ENCODE data around the gene CLSTN2. TPM values are rescaled to one million over a fixed set of nuclear protein-coding genes. Genes with fewer than 3 reads are reported as not detected.

CLSTN2 gene
- total RNA-seq, 2 donors from 2014 or later, result 3.5 to 60.3 TPM

DNA sequence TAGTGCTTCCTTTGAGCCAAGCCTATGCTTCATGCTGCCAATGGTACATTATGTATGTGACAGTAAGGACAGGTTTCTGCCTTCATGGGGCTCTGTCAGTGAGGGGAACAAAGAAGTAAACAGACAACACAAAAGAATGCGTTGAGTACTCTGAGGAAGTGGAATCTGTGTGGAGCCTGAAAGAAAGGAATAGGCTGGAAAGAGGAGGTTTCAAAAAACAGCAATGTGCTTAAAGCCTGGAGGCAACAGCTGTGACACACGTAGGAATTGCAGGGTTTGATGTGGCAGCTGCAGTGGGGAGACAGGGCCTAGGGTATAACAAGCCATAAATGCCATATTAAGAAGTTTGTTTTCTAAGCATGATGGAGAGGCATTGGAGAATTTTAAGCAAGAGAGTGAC, 316.7 kb downstream of the CLSTN2 start:
- no peaks in the 10 kb centered on the region for H3K4me1 ChIP-seq (replicated peaks)
- no peaks in the 10 kb centered on the region for H3K9me3 ChIP-seq
- 35% methylated on average over 2 of the region's 2 CpGs for WGBS
- H3K27ac ChIP-seq, result no peak overlapping the region
- TF ChIP-seq POLR2A (IDR thresholded peaks at IDR 0.05) (no peak), POLR2AphosphoS5 (IDR thresholded peaks at IDR 0.05) (no peak)
- TF ChIP-seq, protein P1, sequence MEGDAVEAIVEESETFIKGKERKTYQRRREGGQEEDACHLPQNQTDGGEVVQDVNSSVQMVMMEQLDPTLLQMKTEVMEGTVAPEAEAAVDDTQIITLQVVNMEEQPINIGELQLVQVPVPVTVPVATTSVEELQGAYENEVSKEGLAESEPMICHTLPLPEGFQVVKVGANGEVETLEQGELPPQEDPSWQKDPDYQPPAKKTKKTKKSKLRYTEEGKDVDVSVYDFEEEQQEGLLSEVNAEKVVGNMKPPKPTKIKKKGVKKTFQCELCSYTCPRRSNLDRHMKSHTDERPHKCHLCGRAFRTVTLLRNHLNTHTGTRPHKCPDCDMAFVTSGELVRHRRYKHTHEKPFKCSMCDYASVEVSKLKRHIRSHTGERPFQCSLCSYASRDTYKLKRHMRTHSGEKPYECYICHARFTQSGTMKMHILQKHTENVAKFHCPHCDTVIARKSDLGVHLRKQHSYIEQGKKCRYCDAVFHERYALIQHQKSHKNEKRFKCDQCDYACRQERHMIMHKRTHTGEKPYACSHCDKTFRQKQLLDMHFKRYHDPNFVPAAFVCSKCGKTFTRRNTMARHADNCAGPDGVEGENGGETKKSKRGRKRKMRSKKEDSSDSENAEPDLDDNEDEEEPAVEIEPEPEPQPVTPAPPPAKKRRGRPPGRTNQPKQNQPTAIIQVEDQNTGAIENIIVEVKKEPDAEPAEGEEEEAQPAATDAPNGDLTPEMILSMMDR (IDR thresholded peaks at IDR 0.05), result no peak
- H3K4me3 ChIP-seq, result no peak overlapping the region
- no peak for DNase-seq (ENCODE audit: low spot score)
- H3K36me3 ChIP-seq, result no peaks in the 10 kb centered on the region
- no peaks in the 10 kb centered on the region for H3K27me3 ChIP-seq (replicated peaks; ENCODE audit: insufficient read depth)
- intact Hi-C loops (cut with DNase I), result no loop called here

DNA sequence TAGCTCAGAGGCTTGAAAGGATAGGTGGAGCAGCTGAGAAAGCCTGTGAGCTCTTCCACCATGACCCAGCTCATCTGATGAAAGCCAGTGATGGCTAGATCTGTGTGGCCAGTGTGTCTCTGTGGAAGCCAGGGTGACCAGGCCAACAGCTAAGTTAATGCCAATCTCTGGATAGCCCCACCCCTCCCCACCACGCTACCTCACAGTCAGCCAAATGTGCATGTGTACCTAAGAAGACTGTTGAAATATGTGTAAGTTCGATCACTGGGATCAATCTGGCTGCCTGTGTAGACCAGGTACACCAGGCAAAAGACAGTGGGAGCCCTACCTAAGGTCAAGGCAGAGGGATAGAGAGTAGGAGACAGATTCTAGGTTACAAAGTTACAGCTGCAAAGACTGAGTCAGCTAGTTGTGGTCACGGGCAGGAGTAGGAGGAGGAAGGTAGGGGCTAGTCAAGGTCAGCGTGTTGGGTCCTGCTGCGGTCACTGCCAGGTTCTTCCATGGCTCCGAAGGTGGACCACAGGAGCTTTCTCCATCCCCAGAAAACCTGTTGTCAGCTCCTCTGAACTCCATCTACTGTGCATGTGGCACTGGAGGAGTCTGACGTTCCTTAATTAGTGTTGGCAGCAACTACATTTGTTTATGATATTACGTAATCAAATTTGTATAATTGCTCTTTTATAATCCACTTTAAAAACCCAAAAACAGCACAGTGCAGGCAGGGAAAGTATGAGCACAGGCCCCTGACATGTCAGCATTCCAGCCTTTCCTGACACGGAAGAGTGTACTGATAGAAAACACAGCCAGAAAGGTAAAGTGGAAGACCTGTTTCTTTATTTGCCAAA, 318.0 kb downstream of the CLSTN2 start:
- H3K4me1 ChIP-seq (replicated peaks), result no peaks in the 10 kb centered on the region
- WGBS, result 89% methylated on average over 9 of the region's 9 CpGs
- H3K4me3 ChIP-seq, result no peak overlapping the region
- no peak for TF ChIP-seq POLR2AphosphoS5 (IDR thresholded peaks at IDR 0.05)
- no peak for TF ChIP-seq POLR2A (IDR thresholded peaks at IDR 0.05)
- TF ChIP-seq, protein P1 (IDR thresholded peaks at IDR 0.05), result no peak
- intact Hi-C loops (cut with DNase I), result no loop called here
- H3K9me3 ChIP-seq, result no peaks in the 10 kb centered on the region
- no peak overlapping the region for H3K27ac ChIP-seq
- H3K27me3 ChIP-seq (replicated peaks; ENCODE audit: insufficient read depth), result no peaks in the 10 kb centered on the region
- DNase-seq (ENCODE audit: low spot score), result no peak
- H3K36me3 ChIP-seq, result no peaks in the 10 kb centered on the region

DNA sequence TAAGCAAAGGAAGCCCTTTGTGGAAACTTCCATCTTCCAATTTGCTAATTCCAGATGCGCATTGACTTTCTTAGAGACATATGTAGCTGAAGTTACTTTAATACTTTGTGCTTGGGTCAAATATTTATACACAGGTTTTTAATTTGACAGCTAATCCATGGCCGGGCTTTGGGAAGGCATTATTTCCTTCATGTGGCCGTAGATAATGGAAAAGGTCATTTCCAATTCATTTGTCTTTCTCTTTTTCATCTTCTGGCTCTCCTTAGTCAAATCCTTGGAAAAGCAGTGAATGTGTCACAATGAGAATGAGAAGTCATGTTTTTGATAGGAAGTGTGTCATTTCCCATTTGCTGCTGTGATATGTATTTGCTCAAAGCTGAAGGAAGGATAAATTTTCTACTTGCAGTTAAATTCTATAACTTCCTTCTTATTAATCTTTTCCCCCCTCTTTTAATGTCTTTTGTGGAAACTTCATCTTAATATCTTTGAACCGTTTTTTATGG, 323.3 kb downstream of the CLSTN2 start:
- intact Hi-C loops (cut with DNase I), result no loop called here
- H3K9me3 ChIP-seq, result no peaks in the 10 kb centered on the region
- 69% methylated on average over 4 of the region's 4 CpGs for WGBS
- no peaks in the 10 kb centered on the region for H3K4me1 ChIP-seq (replicated peaks)
- H3K27ac ChIP-seq, result no peak overlapping the region
- TF ChIP-seq POLR2AphosphoS5 (IDR thresholded peaks at IDR 0.05) (no peak), POLR2A (IDR thresholded peaks at IDR 0.05) (no peak)
- TF ChIP-seq, protein P1 (IDR thresholded peaks at IDR 0.05), result no peak
- DNase-seq (ENCODE audit: low spot score), result no peak
- no peaks in the 10 kb centered on the region for H3K36me3 ChIP-seq
- H3K27me3 ChIP-seq (replicated peaks; ENCODE audit: insufficient read depth), result no peaks in the 10 kb centered on the region
- no peak overlapping the region for H3K4me3 ChIP-seq

DNA sequence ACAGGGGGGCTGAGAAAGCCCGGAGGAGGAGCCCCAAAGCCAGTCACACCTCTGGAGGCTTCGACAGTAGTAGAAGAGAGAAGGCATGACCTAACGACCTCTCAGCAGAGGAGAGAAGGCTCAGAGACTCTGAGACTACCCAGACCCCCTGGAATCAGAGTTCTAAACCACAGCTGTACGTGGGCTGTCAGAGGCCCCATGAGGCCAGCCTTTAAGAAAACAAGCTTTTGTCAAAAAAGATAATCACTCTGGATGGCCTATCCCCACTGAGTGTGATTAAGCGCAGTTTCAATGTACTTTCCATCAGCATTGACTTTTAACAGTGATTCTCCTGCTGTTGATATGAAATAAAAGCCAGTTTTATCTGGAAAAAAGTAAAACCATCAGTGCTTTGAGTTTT, 330.3 kb downstream of the CLSTN2 start:
- H3K9me3 ChIP-seq, result no peaks in the 10 kb centered on the region
- TF ChIP-seq POLR2A (IDR thresholded peaks at IDR 0.05) (no peak), POLR2AphosphoS5 (IDR thresholded peaks at IDR 0.05) (no peak)
- TF ChIP-seq, protein P1 (IDR thresholded peaks at IDR 0.05), result no peak
- H3K36me3 ChIP-seq, result no peaks in the 10 kb centered on the region
- H3K4me3 ChIP-seq, result no peak overlapping the region
- DNase-seq (ENCODE audit: low spot score), result no peak
- no peaks in the 10 kb centered on the region for H3K4me1 ChIP-seq (replicated peaks)
- H3K27ac ChIP-seq, result no peak overlapping the region
- no peaks in the 10 kb centered on the region for H3K27me3 ChIP-seq (replicated peaks; ENCODE audit: insufficient read depth)
- WGBS, result 88% methylated on average over 5 of the region's 5 CpGs
- intact Hi-C loops (cut with DNase I), result no loop called here

DNA sequence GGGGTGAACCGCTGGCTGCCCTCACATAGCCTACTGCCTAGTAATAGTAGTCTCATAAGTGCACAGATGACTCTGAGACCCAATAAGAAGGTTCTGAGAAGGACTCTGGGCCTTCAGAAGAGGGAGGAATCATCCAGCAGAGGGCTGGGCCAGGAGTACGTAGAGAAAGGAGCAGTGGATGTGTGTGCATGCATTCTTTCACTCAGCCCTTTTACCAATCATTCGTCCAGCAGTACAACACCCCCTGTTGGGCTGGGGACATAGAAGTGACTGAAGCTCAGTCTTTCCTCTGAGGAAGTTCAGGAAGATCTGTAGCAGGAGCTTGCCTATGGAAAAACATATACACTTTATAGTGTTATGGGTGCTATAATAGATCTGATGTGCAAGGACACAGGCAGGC, 333.1 kb downstream of the CLSTN2 start:
- DNase-seq (ENCODE audit: low spot score), result no peak
- 84% methylated on average over 3 of the region's 3 CpGs for WGBS
- Histone ChIP-seq H3K9me3 (no peaks in the 10 kb centered on the region), H3K36me3 (no peaks in the 10 kb centered on the region), H3K27ac (no peak overlapping the region), H3K4me1 (replicated peaks) (no peaks in the 10 kb centered on the region), H3K27me3 (replicated peaks; ENCODE audit: insufficient read depth) (no peaks in the 10 kb centered on the region), H3K4me3 (no peak overlapping the region)
- intact Hi-C loops (cut with DNase I), result no loop called here
- TF ChIP-seq POLR2AphosphoS5 (IDR thresholded peaks at IDR 0.05) (no peak), POLR2A (IDR thresholded peaks at IDR 0.05) (no peak)
- TF ChIP-seq, protein P1 (IDR thresholded peaks at IDR 0.05), result no peak

Data from prostate gland (tissue), 2 donors.